Measurements from ENCODE around the gene FGD5.

The FGD5 gene

DNA sequence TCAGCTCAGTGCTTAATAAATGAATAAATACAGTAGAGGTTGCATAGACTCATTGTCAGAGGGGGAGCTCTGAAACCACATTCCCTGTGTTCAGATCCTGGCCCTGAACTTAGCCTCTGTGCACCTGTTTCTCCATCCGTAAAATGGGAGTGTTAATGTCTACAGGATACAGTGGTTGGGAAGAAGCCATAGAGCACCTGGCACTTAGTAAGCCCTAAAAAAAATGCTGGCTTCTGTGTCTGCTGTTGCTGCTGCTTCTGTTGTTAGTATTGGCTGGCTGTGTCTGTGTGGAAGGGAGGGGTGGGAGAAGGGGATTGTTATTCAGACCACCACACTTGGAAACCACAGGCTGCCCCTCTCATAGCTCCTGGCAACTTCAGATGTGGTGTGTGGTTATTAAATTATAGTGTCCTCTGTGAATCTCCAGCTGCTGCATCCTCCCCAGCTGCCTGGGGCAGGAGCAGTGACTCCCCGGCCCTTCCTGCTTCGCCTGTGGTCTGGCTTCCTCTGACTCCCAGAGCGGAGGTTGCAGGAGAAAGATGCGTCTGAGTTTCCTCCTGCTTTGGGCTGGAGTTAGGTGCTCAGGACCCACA is 31.0 kb downstream of the FGD5 start:
- DNase-seq = peak; percentile 69
- ATAC-seq (ENCODE audit: insufficient read depth, low read depth) = peak; percentile 76
- H3K9ac ChIP-seq (ENCODE audit: low read depth, low read length) = no peak overlapping the region
- TF ChIP-seq EZH2 (IDR thresholded peaks at IDR 0.05; ENCODE audit: borderline replicate concordance, low read depth, low read length, severe bottlenecking) = no peak
- TF ChIP-seq, protein P1, sequence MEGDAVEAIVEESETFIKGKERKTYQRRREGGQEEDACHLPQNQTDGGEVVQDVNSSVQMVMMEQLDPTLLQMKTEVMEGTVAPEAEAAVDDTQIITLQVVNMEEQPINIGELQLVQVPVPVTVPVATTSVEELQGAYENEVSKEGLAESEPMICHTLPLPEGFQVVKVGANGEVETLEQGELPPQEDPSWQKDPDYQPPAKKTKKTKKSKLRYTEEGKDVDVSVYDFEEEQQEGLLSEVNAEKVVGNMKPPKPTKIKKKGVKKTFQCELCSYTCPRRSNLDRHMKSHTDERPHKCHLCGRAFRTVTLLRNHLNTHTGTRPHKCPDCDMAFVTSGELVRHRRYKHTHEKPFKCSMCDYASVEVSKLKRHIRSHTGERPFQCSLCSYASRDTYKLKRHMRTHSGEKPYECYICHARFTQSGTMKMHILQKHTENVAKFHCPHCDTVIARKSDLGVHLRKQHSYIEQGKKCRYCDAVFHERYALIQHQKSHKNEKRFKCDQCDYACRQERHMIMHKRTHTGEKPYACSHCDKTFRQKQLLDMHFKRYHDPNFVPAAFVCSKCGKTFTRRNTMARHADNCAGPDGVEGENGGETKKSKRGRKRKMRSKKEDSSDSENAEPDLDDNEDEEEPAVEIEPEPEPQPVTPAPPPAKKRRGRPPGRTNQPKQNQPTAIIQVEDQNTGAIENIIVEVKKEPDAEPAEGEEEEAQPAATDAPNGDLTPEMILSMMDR (IDR thresholded peaks at IDR 0.05; ENCODE audit: borderline replicate concordance, extremely low read depth, low read length, poor library complexity, severe bottlenecking) = peak; percentile 6
- H3K36me3 ChIP-seq (ENCODE audit: insufficient read depth, low read length) = no peaks in the 10 kb centered on the region
- H3K4me2 ChIP-seq (ENCODE audit: insufficient read depth, low read length) = no peak overlapping the region
- no peak overlapping the region for H2AFZ ChIP-seq (ENCODE audit: low read depth, low read length)
- H3K4me1 ChIP-seq (ENCODE audit: insufficient read depth, low read length) = peaks cover 27% of the 10 kb centered on the region
- no peaks in the 10 kb centered on the region for H4K20me1 ChIP-seq (ENCODE audit: insufficient read depth, low read length)
- no peak overlapping the region for H3K4me3 ChIP-seq (ENCODE audit: low read depth in 1 of 2, low read length in 2 of 2)
- no peaks in the 10 kb centered on the region for H3K79me2 ChIP-seq (ENCODE audit: insufficient read depth, low read length)
- H3K9me3 ChIP-seq (ENCODE audit: insufficient read depth, low read length, severe bottlenecking) = no peaks in the 10 kb centered on the region
- H3K27me3 ChIP-seq (ENCODE audit: insufficient read depth, low read length, poor library complexity) = no peaks in the 10 kb centered on the region
- peak overlapping the region; percentile 26; the same call in 1 of the 2 replicates for H3K27ac ChIP-seq (ENCODE audit: low read length)

DNA sequence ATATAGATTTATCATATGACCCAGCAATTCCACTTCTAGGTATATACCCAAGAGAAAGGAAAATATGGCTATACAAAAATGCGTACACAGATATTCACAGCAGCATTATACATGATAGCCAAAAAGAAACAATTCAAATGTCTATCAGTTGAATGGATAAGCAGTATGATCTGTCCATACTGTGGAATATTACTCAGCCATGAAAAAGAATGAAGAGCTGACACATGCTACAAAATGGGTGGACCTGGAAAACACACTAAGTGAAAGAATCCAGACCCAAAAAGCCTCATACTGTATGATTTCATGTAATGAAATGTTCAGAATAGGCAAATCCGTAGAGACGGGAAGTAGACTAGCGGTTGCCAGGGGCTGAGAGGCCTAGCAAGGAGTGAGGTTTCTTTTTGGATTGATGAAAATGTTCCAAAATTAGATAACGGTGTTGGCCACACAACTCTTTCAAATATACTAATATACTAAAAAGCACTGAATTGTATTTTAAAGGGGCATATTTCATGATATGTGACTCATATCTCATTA is 33.4 kb downstream of the FGD5 start:
- H3K4me2 ChIP-seq (ENCODE audit: insufficient read depth, low read length) = no peak overlapping the region
- no peaks in the 10 kb centered on the region for H3K27me3 ChIP-seq (ENCODE audit: insufficient read depth, low read length, poor library complexity)
- H3K36me3 ChIP-seq (ENCODE audit: insufficient read depth, low read length) = no peaks in the 10 kb centered on the region
- no peak overlapping the region for H3K27ac ChIP-seq (ENCODE audit: low read length)
- no peak overlapping the region for H2AFZ ChIP-seq (ENCODE audit: low read depth, low read length)
- H3K9me3 ChIP-seq (ENCODE audit: insufficient read depth, low read length, severe bottlenecking) = no peaks in the 10 kb centered on the region
- no peaks in the 10 kb centered on the region for H3K79me2 ChIP-seq (ENCODE audit: insufficient read depth, low read length)
- no peak overlapping the region for H3K4me3 ChIP-seq (ENCODE audit: low read depth in 1 of 2, low read length in 2 of 2)
- H3K4me1 ChIP-seq (ENCODE audit: insufficient read depth, low read length) = peaks cover 27% of the 10 kb centered on the region
- H4K20me1 ChIP-seq (ENCODE audit: insufficient read depth, low read length) = no peaks in the 10 kb centered on the region
- ATAC-seq (ENCODE audit: insufficient read depth, low read depth) (no peak), DNase-seq (no peak)
- TF ChIP-seq EZH2 (IDR thresholded peaks at IDR 0.05; ENCODE audit: borderline replicate concordance, low read depth, low read length, severe bottlenecking) = no peak
- TF ChIP-seq, protein P1 (IDR thresholded peaks at IDR 0.05; ENCODE audit: borderline replicate concordance, extremely low read depth, low read length, poor library complexity, severe bottlenecking) = no peak
- no peak overlapping the region for H3K9ac ChIP-seq (ENCODE audit: low read depth, low read length)

DNA sequence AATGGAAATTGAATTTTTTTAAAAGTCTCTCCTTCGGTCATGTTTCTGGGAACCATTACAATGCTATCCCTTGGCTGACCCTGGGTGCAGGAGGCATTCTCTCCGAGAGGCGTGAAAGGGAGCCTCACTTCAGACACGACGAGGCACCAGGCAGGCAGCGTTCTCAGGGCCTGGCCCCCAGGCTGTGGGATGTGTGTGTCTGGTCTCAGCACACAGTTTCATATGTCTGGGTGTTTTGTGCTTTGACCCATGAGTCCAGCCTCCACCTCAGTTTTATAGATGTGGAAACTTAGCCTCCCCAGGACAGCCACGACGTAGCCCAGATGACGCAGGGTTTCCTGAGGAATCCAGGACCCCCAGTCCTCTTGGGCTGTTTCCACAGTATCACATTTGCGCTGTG is 34.0 kb downstream of the FGD5 start:
- DNase-seq (no peak), ATAC-seq (ENCODE audit: insufficient read depth, low read depth) (no peak)
- Histone ChIP-seq H3K27me3 (ENCODE audit: insufficient read depth, low read length, poor library complexity) (no peaks in the 10 kb centered on the region), H2AFZ (ENCODE audit: low read depth, low read length) (no peak overlapping the region), H3K9me3 (ENCODE audit: insufficient read depth, low read length, severe bottlenecking) (no peaks in the 10 kb centered on the region), H3K4me2 (ENCODE audit: insufficient read depth, low read length) (no peak overlapping the region), H3K4me1 (ENCODE audit: insufficient read depth, low read length) (peaks cover 26% of the 10 kb centered on the region), H3K36me3 (ENCODE audit: insufficient read depth, low read length) (no peaks in the 10 kb centered on the region), H4K20me1 (ENCODE audit: insufficient read depth, low read length) (no peaks in the 10 kb centered on the region), H3K9ac (ENCODE audit: low read depth, low read length) (no peak overlapping the region), H3K79me2 (ENCODE audit: insufficient read depth, low read length) (no peaks in the 10 kb centered on the region), H3K27ac (ENCODE audit: low read length) (no peak overlapping the region), H3K4me3 (ENCODE audit: low read depth in 1 of 2, low read length in 2 of 2) (no peak overlapping the region)
- TF ChIP-seq, protein P1 (IDR thresholded peaks at IDR 0.05; ENCODE audit: borderline replicate concordance, extremely low read depth, low read length, poor library complexity, severe bottlenecking) = no peak
- no peak for TF ChIP-seq EZH2 (IDR thresholded peaks at IDR 0.05; ENCODE audit: borderline replicate concordance, low read depth, low read length, severe bottlenecking)

All from DND-41 (cell line).